GM12874 (cell line): ENCODE results near the gene DCLRE1C.

Experiments used
- TF ChIP-seq, protein P1 (sequence below): IDR thresholded peaks from 2 replicates; pipeline ENCODE4 v1.5.1; 2011; ENCODE audit warnings: low read depth, mild to moderate bottlenecking, control low read depth, low read length, moderate library complexity; ENCODE audit not compliant: insufficient read depth

The DCLRE1C gene

DNA sequence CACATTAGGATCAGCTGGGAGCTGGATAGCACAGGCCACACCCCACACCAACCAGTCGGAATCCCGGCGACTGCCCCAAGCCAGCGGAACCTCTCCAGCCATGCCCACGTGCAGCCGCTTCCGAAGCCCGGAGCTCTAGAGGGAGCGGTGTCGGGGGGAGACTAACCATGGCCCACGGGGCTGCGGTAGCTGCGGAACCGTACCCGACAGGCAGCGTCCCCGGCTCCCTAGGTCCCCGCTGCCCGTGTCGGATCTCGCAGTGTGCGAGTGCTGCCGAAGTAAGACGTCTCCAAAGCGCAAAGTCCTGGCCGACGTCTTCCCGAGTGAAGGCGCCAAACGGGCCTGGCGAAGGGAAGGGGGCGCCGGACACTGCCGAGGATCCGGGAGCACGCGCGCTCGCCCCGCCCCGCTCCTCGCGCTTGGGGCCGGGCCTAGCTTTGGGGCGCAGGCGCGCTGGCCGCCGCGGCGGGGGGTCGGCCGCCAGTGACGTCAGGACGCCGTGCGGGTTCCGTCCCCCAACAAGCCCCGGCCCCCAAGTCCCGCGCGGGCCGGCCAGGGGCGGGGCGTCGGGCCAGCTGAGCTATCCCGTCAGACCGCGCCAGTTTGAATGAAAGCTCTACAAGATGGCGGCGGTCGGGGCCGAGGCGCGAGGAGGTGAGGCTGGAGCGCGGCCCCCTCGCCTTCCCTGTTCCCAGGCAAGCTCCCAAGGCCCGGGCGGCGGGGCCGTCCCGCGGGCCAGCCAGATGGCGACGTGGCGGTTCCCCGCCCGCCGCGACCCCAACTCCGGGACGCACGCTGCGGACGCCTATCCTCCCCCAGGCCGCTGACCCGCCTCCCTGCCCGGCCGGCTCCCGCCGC, 75.4 kb downstream of the DCLRE1C start, which contains the start of gene SUV39H2:
Gene SUV39H2 (plus strand): TSS at position 601 of the 858 bp plus-strand sequence. CDS start 23 bp downstream, at position 624.
- TF ChIP-seq, protein P1, sequence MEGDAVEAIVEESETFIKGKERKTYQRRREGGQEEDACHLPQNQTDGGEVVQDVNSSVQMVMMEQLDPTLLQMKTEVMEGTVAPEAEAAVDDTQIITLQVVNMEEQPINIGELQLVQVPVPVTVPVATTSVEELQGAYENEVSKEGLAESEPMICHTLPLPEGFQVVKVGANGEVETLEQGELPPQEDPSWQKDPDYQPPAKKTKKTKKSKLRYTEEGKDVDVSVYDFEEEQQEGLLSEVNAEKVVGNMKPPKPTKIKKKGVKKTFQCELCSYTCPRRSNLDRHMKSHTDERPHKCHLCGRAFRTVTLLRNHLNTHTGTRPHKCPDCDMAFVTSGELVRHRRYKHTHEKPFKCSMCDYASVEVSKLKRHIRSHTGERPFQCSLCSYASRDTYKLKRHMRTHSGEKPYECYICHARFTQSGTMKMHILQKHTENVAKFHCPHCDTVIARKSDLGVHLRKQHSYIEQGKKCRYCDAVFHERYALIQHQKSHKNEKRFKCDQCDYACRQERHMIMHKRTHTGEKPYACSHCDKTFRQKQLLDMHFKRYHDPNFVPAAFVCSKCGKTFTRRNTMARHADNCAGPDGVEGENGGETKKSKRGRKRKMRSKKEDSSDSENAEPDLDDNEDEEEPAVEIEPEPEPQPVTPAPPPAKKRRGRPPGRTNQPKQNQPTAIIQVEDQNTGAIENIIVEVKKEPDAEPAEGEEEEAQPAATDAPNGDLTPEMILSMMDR = no peak

- TF ChIP-seq, protein P1 = no peak
Observed at GRCh38 chr10:14876764-14877163, 77.1 kb downstream of the DCLRE1C start.

DNA sequence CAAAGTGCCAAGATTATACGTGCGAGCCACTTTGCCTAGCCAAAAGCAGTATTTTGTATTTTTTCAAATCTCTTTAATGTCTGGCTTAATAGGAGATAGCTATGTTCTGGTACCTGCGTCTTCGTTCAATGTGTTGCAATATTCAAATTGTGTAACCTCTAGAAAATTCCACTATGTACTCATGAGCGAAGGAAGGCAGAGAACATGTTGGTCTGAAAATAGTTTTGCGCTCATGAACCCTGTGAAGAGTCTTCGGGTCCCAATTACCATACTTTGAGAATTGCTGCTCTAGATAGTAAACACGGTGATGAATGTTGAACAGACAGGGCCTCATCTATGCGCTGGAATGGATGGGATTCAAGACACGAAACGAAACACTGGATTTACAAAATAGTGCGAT, 78.0 kb downstream of the DCLRE1C start:
- TF ChIP-seq, protein P1 = no peak

DNA sequence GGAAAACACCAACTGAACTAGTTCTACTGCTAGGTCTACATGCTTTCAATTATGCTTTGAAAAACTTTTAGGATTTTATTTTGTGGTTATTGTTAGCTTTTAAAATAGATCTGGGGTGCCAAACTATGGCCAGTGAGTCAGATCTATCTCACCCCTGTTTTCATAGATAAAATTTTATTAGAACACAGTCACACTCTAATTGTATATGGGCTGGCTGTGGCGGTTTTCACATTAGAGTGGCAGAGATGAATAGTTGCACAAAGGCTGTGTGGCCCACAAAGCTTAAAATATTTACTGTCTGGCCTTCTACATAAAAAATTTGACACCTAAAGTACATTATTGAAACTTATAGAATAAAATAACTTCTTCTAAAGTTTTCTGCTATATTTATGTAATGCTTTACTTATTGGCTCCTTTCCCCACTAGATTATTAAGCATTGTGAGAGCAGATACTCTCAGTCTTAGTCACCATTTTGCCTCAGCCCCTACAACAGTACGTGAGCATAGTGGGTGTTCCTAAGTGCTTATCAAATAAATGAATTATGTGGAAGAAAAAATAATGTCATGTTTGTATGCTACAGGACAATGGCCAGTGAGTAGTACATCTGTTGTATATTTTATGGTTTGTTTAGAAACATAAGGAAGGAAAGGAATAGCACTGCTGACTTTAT, 80.7 kb downstream of the DCLRE1C start:
- TF ChIP-seq, protein P1 = no peak

DNA sequence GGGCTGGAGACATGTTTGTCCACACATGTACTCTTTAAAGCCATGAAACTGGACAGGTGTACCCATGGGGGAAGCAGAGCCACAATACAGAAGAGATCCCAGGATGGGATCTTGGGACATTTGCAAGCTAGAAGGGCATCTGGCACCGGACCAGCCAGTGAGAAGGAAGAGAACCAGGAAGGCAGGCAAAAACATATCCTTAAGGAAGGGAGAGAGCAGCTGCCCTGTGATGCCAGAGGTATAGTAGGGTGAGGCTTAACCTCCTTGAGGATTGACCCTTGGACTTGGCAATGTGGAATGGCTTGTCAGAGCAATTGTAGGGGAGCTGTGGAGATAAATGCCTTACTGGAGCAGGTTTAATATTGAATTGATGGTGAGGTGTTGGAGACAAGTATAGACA, 93.1 kb downstream of the DCLRE1C start:
- TF ChIP-seq, protein P1 = no peak

GRCh38 chr10:14859775-14860174, 94.1 kb downstream of the DCLRE1C start:
- TF ChIP-seq, protein P1 = no peak

- TF ChIP-seq, protein P1 = no peak
Observed at GRCh38 chr10:14859043-14859442, 94.9 kb downstream of the DCLRE1C start.
